ENCODE measurements around the gene ING3. TPM values are rescaled to one million over a fixed set of nuclear protein-coding genes. Genes with fewer than 3 reads are reported as not detected.

ING3 gene
- total RNA-seq, 2 experiments from 2014 or later: 12.5 to 22.2 TPM

DNA sequence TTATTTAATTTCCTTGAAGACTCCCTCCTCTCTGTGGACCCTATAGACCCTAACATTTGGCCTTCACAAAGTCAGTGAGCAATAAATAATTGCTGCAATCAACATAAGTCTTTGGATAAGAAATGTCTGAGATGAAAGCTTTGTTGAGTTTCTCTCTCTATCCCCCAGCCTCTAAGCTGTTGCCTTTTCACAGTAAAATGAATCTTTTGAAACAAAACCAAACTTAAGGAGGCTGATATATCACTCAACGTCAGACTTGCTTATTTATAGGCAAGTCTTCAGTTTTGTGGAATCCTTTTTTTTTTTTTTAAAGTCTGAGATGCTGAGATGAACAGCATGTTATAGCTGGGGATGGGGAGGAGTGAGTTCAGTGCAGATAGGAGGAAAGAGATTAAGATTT, 47.9 kb downstream of the ING3 start:
- Histone ChIP-seq H3K4me1 (ENCODE audit: insufficient read depth, low read length, poor library complexity, severe bottlenecking) (no peaks in the 10 kb centered on the region), H3K27ac (ENCODE audit: low read depth, low read length, poor library complexity, severe bottlenecking) (no peak overlapping the region), H3K9me2 (ENCODE audit: insufficient read depth, low read length) (no peaks in the 10 kb centered on the region), H3K36me3 (ENCODE audit: insufficient read depth, low read length) (no peaks in the 10 kb centered on the region), H2AFZ (ENCODE audit: low read length) (no peak overlapping the region), H3K4me2 (ENCODE audit: low read length) (no peak overlapping the region), H3K4me3 (ENCODE audit: low read depth, low read length, poor library complexity, severe bottlenecking) (no peak overlapping the region), H3K79me2 (ENCODE audit: insufficient read depth, low read depth, low read length) (no peaks in the 10 kb centered on the region), H4K20me1 (ENCODE audit: insufficient read depth, low read length) (no peaks in the 10 kb centered on the region), H3K9me3 (ENCODE audit: low read length) (no peaks in the 10 kb centered on the region)
- DNase-seq (ENCODE audit: low spot score): no peak
- TF ChIP-seq, protein P1, sequence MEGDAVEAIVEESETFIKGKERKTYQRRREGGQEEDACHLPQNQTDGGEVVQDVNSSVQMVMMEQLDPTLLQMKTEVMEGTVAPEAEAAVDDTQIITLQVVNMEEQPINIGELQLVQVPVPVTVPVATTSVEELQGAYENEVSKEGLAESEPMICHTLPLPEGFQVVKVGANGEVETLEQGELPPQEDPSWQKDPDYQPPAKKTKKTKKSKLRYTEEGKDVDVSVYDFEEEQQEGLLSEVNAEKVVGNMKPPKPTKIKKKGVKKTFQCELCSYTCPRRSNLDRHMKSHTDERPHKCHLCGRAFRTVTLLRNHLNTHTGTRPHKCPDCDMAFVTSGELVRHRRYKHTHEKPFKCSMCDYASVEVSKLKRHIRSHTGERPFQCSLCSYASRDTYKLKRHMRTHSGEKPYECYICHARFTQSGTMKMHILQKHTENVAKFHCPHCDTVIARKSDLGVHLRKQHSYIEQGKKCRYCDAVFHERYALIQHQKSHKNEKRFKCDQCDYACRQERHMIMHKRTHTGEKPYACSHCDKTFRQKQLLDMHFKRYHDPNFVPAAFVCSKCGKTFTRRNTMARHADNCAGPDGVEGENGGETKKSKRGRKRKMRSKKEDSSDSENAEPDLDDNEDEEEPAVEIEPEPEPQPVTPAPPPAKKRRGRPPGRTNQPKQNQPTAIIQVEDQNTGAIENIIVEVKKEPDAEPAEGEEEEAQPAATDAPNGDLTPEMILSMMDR (conservative IDR thresholded peaks at IDR 0.05; ENCODE audit: low read length): no peak
- no peak for TF ChIP-seq EZH2phosphoT487 (IDR thresholded peaks at IDR 0.05; ENCODE audit: borderline replicate concordance, low read depth, low read length)
- ChIA-PET CTCF (ENCODE audit: unreplicated experiment) (no interaction called here), POLR2A (interaction anchor here (0.6 to 0.8 kb wide), 2 partner anchors 8 to 35 kb away, joined by 3 to 5 read pairs; no protein-coding TSS in a partner anchor)
- intact Hi-C loops (cut with micrococcal nuclease; ENCODE audit: unreplicated experiment): no loop called here
- BruUV-seq (replicated peaks): no TSS peak

DNA sequence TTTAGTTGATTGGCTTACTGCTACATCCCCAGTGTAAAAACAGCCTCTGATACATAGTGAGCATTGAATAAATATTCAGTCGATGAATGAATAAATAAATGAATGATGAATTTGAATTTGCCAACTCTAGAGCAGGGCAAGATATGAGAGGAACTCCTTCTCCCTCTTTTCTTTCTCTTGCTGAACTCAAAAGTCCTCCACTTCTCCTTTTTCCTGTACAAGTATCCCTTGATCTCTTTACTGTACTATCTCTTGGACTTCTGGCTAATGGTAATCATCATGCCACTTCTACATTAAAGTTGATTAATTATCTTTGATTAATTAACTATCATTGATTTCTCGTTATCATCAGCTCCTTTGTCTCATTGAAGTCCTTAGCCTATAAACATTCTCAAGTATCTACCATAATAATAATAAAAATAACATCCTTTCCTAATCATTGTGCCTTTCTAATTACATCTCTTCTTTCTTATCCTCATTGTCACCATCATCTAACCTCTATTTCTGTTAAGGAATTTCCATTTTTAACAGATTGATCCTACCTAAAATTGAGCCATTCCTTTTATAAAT, 48.5 kb downstream of the ING3 start:
- intact Hi-C loops (cut with micrococcal nuclease; ENCODE audit: unreplicated experiment): no loop called here
- Histone ChIP-seq H3K4me2 (ENCODE audit: low read length) (no peak overlapping the region), H3K4me3 (ENCODE audit: low read depth, low read length, poor library complexity, severe bottlenecking) (no peak overlapping the region), H3K4me1 (ENCODE audit: insufficient read depth, low read length, poor library complexity, severe bottlenecking) (no peaks in the 10 kb centered on the region), H3K9me2 (ENCODE audit: insufficient read depth, low read length) (no peaks in the 10 kb centered on the region), H4K20me1 (ENCODE audit: insufficient read depth, low read length) (no peaks in the 10 kb centered on the region), H2AFZ (ENCODE audit: low read length) (no peak overlapping the region), H3K27ac (ENCODE audit: low read depth, low read length, poor library complexity, severe bottlenecking) (no peak overlapping the region), H3K79me2 (ENCODE audit: insufficient read depth, low read depth, low read length) (no peaks in the 10 kb centered on the region), H3K36me3 (ENCODE audit: insufficient read depth, low read length) (no peaks in the 10 kb centered on the region), H3K9me3 (ENCODE audit: low read length) (no peaks in the 10 kb centered on the region)
- TF ChIP-seq, protein P1 (conservative IDR thresholded peaks at IDR 0.05; ENCODE audit: low read length): no peak
- no peak for TF ChIP-seq EZH2phosphoT487 (IDR thresholded peaks at IDR 0.05; ENCODE audit: borderline replicate concordance, low read depth, low read length)
- POLR2A ChIA-PET: interaction anchor here (0.8 to 1.4 kb wide), 2 partner anchors 9 to 11 kb away, joined by 4 to 5 read pairs; no protein-coding TSS in a partner anchor
- DNase-seq (ENCODE audit: low spot score): no peak
- BruUV-seq (replicated peaks): no TSS peak
- CTCF ChIA-PET (ENCODE audit: unreplicated experiment): no interaction called here

Measured in OCI-LY7 (cell line).